HCEC 1CT (cell line): Measurements from ENCODE around the gene DPY19L3.

ENCODE experiments used
- DNase-seq: peaks from one replicate; pipeline ENCODE4 v3.0.0-alpha.2; 2017

DPY19L3 gene

GRCh38 chr19:32530773-32531172 is 125.2 kb downstream of the DPY19L3 start:
- no peak for DNase-seq

GRCh38 chr19:32532233-32532632 is 126.7 kb downstream of the DPY19L3 start:
- no peak for DNase-seq
